NOMO-1 (cell line): ENCODE results near the gene KCNMA1.
A peak's percentile ranks its signal among the peaks of the same experiment; 100 is the strongest.

Experiments
- DNase-seq, 2 experiments: peaks; one replicate each; lab custom pipeline; 2025; ENCODE audit not compliant: unreplicated experiment in 2 of 2; lab: John Stamatoyannopoulos, UW

KCNMA1 gene

DNA sequence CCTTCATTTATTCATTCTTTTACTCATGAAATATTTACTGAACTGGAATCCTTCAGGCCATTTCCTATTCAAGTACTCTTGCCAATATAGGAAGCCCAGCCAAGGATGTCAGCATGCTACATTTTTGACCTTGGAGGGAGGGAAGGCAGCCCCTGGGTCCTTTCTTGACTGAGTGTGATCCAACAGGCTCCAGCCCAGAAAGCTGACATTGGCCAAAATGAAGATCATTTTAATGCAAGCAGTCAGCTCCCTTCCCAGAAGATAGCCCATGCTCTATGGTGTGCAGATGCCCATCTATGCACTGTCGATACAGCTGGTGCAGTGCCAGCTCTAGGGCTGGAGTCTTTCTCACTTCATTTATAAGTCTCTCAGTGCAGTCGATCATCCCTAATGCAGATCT lies 646.0 kb downstream of the KCNMA1 start:
- DNase-seq, result no peak

DNA sequence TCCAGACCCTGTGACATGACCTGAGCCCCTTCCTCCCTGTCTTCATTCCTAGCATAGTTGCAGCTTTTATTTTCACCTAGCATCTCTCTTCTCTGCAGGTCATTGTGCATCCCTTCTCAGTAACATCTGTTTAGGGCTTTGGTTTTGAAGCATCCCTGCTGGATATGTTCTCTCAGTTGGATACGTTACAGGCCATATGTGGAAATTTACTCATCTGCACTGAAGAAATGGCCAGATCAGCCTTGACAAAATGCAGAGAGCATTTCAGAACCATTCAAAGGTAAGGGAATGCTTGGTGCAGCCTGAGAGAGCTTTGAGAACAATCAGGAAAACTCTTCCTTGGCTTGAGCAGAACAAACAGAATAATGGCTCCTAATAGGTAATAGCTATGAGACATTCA lies 647.0 kb downstream of the KCNMA1 start:
- no peak for DNase-seq

DNA sequence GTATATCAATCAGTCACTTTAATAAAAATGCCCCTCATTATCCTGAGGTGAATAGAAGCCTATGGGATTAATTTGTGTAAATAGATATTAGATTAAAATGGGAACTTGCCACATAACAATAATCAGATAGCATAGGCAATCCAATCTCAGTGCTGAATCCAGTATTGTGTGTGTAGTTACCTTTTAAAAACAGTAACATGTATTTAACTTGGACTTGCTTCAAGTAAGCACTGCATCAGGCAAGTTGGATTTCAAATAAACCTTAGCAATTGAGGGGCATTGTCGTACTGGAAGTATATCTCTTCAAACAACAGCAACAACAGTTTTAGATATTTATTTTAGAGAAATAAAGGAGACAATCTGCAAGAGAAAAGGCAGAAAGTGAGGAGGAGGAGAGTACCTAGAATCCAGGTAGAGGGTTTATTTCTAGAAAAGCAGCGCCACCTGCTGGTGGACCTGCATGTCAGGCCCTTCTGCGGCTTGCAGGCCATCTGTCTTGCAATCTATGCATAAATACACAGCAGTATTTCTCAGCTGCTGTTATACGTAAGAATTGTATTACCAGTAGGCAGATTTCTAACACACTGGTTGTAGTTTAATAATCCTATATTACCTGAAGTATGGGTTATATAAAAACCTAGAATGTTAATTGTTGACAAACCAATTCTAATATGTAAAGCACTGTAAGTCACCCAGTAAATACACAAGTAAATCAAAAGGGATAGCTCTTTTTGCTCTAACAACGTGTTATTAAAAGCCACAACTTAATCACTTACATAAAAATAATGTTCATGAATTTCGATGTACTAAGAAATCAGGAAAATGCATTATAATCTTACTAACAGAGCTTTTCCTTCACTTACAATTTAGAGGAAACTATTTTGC lies 652.8 kb downstream of the KCNMA1 start:
- peak in 1 of 2 experiments; percentile 73 for DNase-seq

DNA sequence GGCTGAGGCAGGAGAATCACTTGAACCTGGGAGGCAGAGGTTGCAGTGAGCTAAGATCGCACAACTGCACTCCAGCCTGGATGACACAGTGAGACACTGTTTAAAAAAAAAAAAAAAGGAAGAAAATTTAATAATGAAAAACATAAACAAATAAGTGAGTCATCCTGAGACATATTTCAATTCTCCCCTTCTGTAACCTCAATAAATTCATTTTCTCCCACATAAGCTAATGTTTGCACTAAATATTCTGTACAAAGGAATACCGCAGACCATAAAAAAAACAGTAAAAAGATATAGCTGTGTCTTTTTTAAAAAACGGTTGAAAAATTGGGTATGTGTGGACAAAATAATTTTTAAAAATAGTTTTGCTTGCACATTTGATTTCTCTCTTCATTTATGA lies 654.0 kb downstream of the KCNMA1 start:
- DNase-seq, result no peak

DNA sequence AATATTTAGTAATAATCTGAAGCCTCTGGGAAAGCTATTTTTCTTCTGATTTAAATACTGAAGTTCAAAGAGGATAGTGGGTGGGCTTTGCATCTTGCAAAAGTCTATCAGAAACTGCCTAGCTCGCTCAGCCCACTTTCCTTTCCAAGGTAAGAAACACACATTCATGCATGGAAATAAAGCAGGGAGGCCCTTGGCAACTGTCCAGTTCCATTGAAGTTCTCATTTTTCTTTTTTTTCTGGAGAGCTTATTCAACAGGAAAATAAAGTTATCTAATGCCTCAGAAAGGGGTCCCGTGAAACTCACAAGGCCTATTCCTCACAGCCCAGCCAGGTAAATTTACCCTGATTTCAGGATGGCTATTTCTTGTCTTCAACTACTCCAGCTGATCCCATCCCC lies 654.9 kb downstream of the KCNMA1 start:
- DNase-seq, result no peak

DNA sequence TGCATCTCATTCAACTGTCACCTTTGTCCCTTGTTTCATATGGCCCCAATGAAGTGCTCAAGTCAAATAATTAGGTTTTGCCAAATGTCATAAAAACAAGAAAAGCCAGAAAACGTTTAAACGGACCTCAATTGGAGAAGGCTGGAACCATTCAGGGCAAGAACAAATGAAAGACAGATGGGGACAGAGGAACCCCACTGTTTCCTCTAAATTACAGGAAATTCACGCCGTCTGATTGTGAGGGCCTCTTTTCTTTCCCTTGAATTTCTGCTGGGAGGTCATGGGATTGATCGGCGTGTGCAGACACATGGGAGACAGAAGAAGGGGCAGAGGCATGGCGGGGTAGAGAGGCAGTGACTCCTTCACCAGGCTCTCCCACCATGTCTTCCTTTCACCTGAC lies 656.4 kb downstream of the KCNMA1 start:
- DNase-seq, result no peak

DNA sequence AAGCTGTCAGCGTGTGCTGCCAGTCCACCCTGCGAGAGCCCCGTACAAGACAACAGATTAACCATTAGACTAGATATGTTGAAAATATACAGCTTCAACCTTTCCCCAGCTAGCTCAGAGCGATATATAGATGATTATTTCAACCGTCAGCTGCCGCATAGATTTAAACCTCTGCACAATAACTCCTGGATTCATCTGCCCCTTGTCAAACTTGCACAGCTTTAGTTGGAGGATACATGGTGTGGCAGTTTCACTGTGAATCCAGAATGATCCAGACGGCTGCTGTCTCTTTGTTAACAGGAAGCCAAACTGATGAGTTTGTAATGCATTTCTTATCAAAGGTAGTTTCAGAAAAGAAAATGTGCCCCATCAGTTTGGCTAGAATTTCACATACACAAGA lies 659.7 kb downstream of the KCNMA1 start:
- DNase-seq, result no peak

DNA sequence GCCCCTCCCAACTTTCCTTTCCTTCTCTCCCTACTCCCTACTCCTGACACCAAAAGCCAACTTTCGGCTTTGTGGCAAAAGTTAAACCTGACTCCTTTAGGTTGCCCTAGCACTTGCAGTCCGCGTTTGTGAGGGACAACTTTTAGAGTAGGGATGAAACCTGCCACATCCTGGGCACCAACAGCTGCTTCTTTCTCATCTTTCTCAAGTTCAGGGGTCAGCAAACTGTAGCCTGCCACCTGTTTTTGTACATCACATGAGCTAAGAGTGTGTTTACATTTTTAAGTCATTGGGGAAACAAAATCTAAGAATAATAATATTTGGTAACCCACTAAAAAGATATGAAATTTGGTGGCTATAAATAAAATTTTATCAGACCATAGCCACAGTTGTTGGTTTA lies 660.6 kb downstream of the KCNMA1 start:
- no peak for DNase-seq

DNA sequence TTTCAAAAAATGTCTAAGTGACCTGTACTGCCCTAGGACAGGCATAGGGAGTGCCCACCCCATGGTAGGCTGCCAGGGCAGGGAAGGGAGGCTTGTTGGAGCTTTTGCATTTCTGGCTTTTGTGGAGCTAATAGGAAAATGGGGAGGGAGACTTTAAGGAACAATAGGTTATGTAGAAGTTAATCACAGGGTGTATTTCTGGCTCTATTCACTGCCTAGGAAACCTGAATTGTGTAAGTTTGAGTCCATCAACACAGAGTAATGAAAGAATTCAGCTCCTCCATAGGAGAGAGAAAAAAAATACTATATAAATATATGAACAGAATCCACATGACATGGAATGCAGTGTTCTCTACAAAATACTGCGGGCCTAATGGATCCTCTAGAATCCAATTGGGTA lies 661.5 kb downstream of the KCNMA1 start:
- no peak for DNase-seq

DNA sequence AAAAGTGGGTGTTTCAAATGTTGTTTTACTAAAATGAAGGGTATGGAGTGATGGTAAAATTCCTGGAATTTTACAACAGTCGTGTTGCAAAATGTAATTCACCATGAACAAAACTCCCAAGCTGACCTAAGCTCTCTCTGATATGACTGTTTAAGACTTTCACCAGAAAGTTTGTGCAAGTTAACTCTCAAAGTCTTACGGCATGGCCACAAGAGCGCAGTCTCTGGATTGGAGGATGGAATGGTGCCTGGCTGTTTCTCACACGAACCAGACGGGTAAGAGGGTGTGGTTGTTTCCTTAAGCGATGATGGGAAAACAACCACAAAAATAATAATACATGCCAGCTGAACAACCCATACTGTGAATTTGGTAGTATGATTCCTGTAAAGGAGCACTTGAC lies 662.5 kb downstream of the KCNMA1 start:
- DNase-seq, result no peak

DNA sequence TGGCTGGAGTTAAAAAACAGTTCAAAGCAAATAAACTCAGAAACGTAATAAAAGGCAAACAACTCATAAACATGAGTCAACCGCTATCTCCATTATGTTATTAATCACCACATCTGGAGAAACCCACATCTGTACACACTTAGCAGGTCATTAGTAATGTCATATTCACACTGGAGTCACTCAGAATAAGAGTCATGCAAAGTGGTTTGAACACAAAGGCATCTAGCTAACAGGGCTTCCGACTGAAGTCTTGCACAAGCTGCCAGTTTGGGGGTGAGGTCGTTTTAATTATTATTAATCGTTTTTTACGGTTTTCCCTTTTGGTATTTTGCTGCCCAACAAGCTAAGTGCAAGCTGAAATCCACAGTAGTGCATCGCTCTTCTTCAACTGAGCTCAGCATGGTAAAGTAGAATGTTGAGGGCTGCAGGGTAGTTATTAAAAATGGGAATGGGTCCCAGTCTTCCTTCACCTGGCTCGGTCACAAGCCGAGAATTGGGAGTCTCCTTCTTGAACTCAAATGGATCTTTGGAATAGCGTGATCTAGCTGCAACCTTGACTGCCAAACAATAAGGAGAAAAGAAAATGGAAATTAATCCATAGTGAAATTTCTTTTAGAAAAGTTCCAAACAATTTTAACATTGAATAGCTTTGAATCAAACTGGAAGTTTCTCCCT lies 663.5 kb downstream of the KCNMA1 start:
- no peak for DNase-seq

DNA sequence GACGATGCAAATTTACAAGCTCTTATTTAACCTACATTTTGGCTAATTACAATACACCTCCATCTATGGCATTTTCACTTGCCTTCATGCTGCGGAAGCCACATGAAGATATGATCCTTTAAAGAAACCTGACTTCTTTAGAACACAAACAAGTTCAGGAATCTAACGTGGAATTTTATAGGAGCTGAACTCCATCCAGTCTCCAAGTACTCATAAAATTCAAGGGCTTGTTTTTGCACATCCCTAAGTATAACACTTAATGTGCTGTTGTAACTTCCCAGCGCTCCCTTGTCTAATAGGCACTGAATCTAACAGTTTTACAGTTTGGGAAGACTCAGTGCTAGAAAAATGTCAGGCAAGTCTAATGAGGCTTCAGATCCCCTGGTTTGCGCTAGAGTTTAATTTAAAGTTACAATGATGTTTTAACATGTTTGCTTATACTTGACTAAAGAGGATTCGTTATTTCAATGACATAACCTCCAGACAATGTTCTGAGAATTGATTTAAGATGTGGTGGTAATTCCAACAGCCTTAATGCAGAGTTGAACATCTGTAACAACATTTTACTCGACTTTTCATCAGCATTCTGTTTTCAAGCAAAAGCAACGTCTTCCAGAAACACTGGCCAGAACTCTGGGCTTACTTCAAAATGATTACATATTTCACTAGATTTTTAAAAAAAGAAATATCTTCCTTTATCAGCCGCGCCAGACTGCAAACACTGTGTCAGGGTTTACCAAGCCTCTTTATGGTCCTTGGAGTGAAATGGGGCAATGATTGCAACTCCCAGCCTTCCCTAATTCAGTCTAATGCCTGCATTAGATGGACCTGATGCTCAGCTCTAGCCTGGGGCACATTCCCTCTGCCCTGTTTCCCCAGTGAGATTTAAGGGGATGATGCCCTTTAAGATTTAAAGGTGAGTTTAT lies 664.3 kb downstream of the KCNMA1 start:
- no peak for DNase-seq

DNA sequence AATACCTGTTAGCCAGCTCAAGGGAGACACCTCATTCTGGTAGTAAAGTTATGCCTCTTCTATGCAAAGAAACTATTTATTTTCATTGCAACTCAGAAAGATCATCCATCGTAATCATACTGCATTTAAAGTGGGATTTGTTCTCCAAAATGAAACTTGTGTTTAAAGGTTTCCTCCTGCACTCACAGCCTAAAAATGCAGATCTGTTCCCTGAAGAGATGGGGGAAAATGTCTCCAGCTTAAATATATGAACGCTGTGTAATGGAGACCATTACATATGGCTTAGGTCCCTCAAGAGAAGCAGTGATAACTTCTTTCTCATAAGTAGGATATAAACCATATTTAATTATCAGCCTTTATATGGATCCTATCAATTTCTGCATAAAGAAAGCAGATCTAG lies 665.1 kb downstream of the KCNMA1 start:
- no peak for DNase-seq

DNA sequence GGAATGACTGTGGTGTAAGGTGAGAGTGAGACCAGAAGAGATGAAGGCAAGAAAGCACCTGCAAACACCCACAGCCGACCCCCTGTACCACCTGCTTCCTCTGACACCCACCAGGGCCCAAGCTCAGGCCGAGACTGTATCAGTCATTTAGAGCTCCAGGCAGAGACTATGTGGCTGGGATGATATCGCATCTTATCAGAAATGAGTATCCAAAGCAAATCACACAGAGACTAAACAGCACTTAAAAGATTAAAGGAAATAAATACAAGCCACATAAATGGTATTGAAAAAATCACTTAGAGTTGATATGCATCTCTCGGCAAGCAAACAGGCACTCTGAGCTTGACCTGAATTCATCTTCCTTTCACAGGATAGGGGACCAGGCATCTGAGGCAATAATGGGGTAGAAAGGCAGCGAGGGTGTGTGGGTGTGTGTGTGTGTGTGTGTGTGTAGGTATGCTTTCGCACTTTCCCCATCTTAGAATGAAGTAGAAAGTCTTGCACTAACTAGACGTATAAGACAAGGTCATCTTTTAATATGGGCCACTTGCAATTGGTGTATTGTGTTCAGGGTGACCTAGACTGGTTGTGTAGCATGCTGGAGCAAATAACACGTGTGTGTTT lies 665.9 kb downstream of the KCNMA1 start:
- no peak for DNase-seq

DNA sequence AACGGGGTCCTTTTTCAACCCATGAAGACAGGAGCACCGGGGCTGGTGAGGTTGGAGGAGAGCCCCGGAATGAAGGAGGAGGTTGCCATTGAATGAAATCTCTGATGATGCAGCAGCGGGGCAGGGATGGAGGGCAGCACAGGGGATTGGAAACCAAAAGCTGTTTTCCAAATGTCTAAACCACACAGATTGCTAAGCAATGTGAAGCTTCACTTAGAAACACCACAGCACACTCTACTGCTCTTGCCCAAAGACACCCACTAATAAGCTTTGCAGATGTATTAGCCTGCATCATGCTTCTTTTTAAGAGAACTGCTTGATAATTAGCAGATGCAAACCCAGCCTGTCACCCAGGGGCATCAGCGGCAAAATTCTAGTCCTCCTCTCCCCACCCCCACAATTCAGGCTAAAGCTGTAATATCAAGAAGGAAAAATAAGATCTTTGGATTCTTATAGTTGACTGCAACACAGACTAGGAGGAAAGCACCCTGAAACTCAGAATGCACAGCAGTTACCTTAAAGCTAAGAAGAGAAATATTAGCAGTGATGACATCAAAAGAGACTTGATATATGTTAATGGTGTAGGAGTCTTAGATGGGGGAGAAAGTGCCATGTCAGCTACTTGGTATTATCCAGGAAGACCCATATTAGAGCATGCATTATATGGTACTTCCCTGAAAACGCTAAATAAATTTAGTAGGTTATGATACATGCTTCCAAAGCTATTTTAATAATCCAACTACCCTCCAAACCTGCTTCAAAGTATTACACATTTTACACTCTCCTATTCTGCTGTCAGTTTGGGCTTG lies 666.7 kb downstream of the KCNMA1 start:
- DNase-seq, result no peak

DNA sequence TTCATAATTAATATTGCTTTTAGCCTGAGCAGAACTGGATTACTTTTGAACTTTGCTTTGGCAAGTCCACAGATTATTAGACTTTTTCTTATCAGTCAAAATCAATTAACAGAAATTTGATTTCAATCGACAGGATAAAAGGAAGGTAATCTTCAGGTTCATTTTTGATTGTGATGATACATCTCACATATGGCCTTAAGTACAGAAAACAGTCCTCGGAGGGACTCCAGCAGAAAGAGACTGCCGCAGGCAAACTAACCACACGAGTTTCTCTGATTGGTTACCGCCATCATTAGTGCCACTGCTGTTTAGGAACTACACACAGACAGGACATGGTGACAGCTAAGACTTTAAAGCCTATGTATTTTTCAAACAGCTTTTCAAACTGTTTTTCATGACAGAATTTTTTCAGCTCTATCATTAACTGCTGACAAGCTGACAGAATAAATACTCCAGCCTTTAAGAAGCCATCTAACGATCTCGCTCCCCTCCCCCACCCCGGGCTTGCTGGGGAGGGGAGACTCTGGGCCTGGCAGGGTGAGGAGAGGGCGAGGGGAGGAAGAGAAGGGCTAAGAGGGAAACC lies 668.2 kb downstream of the KCNMA1 start:
- no peak for DNase-seq

DNA sequence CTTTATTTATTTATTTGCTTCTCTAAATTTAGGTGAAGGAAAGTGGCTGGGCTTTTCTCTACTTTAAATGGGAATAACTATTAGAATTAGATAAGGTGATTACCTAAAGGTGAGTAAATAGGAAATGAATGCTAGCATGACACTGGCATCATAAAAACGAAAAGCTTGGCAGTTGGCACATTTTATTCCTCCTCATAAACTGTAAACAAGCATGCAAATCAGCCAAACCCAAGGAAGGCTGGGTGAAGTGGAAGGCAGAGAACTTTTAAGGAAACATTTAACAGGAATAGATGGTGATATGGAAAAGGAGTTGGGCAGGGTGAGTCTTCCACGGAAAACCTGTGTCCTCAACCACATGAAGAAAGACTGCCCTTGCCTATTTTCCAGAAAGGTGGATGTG lies 669.1 kb downstream of the KCNMA1 start:
- no peak for DNase-seq

DNA sequence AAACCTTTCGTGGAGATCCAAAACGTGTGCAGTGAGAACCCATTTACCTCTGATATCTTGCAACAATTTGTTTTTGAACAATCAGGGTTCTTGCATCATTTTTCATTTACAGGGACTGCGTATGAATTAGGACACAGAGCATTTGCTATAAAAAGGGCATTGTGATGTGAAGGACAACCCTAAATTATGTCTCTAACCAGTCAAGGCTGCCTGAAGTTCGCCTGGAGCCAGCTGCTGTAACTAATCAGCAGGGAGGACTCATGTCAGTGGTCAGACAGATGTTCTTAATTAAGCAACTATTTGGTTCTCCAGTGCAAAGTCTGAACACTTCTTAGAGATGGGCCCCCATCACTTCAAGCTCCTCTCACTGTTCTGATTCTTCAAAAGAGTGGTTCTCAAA lies 674.8 kb downstream of the KCNMA1 start:
- no peak for DNase-seq

DNA sequence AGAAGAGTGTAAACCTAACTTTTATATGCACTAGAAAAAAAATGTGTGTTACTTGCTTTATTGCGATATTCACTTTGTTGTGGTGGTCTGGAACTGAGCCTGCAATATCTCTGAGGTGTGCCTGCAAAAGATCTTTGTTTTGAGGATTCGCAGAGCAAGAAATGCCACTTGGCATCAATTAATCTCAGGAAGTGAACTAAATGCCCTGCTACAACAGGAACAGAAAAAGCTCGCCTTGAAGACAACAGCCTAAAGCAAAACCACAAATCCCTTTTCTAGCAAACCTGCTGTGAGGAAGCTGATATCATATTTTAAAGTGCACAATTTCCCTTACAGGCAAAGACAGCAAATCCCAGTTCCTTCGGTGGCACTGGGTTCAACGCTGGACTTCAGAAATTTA lies 675.8 kb downstream of the KCNMA1 start:
- peak; percentile 21 to 64 for DNase-seq

DNA sequence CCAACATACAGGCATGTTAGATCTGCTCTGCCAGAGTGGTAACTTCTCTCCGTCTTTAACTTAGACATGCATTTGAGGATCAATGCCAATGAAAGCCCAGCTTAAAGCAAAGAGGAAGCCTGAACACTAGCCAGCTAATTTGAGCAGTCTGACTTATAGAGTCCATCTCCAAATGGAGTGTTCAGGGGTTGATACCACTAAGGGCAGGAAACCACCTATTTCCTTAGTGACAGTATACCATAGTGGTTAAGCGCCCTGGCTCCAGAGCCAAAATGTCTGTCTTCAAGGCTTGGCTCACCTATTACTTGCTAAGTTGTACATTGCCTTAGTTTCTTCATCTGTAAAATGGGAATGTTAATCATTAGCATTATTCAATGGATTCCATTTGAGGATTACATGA lies 678.5 kb downstream of the KCNMA1 start:
- DNase-seq, result no peak
